ENCODE results near the gene CYSLTR2.

- TF ChIP-seq CTCF (IDR thresholded peaks at IDR 0.05; ENCODE audit: low read depth, low read length): no peak
- no peak for TF ChIP-seq MYC (IDR thresholded peaks at IDR 0.05; ENCODE audit: low read depth, low read length)
Measured at GRCh38 chr13:48621056-48621455, 32.7 kb upstream of the CYSLTR2 start.

All from NB4 (cell line).